CD14-positive monocyte (primary cell): ENCODE measurements around the gene TIMM21. TPM values are rescaled to one million over a fixed set of nuclear protein-coding genes. Genes with fewer than 3 reads are reported as not detected.

Experiments
- DNase-seq, 3 donors: peaks; one replicate each; pipeline ENCODE4 v3.0.0-alpha.2; 2011 to 2022
- H2AFZ ChIP-seq: 2 replicates; pipeline ENCODE4 v1.6.0; 2012; ENCODE audit warnings: mild to moderate bottlenecking, low read depth, low read length, inconsistent platforms; ENCODE audit not compliant: insufficient read depth, poor library complexity, severe bottlenecking
- H3K27ac ChIP-seq, 2 donors: 1 replicate in 1 of 2; 2 replicates in 1 of 2; pipeline ENCODE4 v1.5.1; 2012 to 2013; ENCODE audit warnings: low read length in 2 of 2, control low read depth in 1 of 2, inconsistent platforms in 1 of 2, low read depth in 1 of 2, mild to moderate bottlenecking in 1 of 2
- H3K27me3 ChIP-seq, 2 donors: one replicate each; pipeline versions ENCODE4 v1.6.0 to v1.6.1; 2011 to 2013; ENCODE audit warnings: low read length in 2 of 2; ENCODE audit not compliant: control insufficient read depth in 2 of 2, insufficient read depth in 2 of 2
- H3K36me3 ChIP-seq, 2 donors: replicated peaks in 1 of 2; 1 replicate in 1 of 2; 2 replicates in 1 of 2; pipeline versions ENCODE4 v1.5.1 to v1.6.1; 2012 to 2013; ENCODE audit warnings: low read length in 2 of 2, control low read depth in 1 of 2, inconsistent platforms in 1 of 2, mild to moderate bottlenecking in 1 of 2; ENCODE audit not compliant: insufficient read depth in 2 of 2, control insufficient read depth in 1 of 2
- H3K4me1 ChIP-seq, 2 donors: 1 replicate in 1 of 2; 2 replicates in 1 of 2; pipeline versions ENCODE4 v1.5.1 to v1.6.1; 2012 to 2013; ENCODE audit warnings: low read length in 2 of 2, control low read depth in 1 of 2, inconsistent platforms in 1 of 2, mild to moderate bottlenecking in 1 of 2, moderate library complexity in 1 of 2; ENCODE audit not compliant: insufficient read depth in 2 of 2, control insufficient read depth in 1 of 2
- H3K4me2 ChIP-seq: replicated peaks from 2 replicates; pipeline ENCODE3; 2012; ENCODE audit warnings: low read length, moderate library complexity, mild to moderate bottlenecking; ENCODE audit not compliant: poor library complexity, severe bottlenecking; ENCODE audit errors: extremely low read depth
- H3K4me3 ChIP-seq, 3 experiments: fragments of 200-600 bp in 1 of 3; sonication (generic) in 1 of 3; replicated peaks in 1 of 3; 1 replicate in 2 of 3; 2 replicates in 1 of 3; pipeline ENCODE4 v1.5.1; 2011 to 2013; ENCODE audit warnings: low read length in 3 of 3, mild to moderate bottlenecking in 3 of 3, control low read depth in 2 of 3, low read depth in 2 of 3, inconsistent platforms in 1 of 3, moderate library complexity in 1 of 3
- H3K79me2 ChIP-seq: 2 replicates; pipeline ENCODE4 v1.6.0; 2012; ENCODE audit warnings: mild to moderate bottlenecking, control low read depth, inconsistent platforms, low read length, moderate library complexity; ENCODE audit not compliant: insufficient read depth
- H3K9ac ChIP-seq: 2 replicates; pipeline ENCODE4 v1.6.0; 2017; ENCODE audit warnings: low read length, mild to moderate bottlenecking; ENCODE audit not compliant: insufficient read depth, poor library complexity, severe bottlenecking
- H3K9me3 ChIP-seq, 2 donors: replicated peaks in 1 of 2; 1 replicate in 1 of 2; 2 replicates in 1 of 2; pipeline versions ENCODE4 v1.5.1 to v1.6.1; 2012 to 2013; ENCODE audit warnings: low read length in 2 of 2, control low read depth in 1 of 2; ENCODE audit not compliant: control insufficient read depth in 1 of 2, insufficient read depth in 1 of 2
- H4K20me1 ChIP-seq: 2 replicates; pipeline ENCODE4 v1.6.0; 2012; ENCODE audit warnings: mild to moderate bottlenecking, low read length, control low read depth, moderate library complexity; ENCODE audit not compliant: insufficient read depth
- H3K27ac Mint-ChIP-seq, 7 donors: one replicate each; pipeline ENCODE4 v1.8.0; 2020; ENCODE audit warnings: mild to moderate bottlenecking in 7 of 7, mixed read lengths in 7 of 7, moderate library complexity in 6 of 7, inconsistent platforms in 2 of 7
- H3K27me3 Mint-ChIP-seq, 3 donors: one replicate each; pipeline ENCODE4 v1.8.0; 2021 to 2022; ENCODE audit warnings: low read depth in 3 of 3, mild to moderate bottlenecking in 3 of 3, mixed read lengths in 3 of 3, moderate library complexity in 3 of 3, inconsistent platforms in 1 of 3
- H3K36me3 Mint-ChIP-seq, 2 donors: one replicate each; pipeline ENCODE4 v1.8.0; 2020; ENCODE audit warnings: mixed read lengths in 2 of 2, inconsistent platforms in 1 of 2, mild to moderate bottlenecking in 1 of 2
- H3K4me1 Mint-ChIP-seq: one replicate; pipeline ENCODE4 v1.8.0; 2020; ENCODE audit warnings: mild to moderate bottlenecking, mixed read lengths
- H3K4me3 Mint-ChIP-seq, 2 donors: one replicate each; pipeline ENCODE4 v1.8.0; 2020; ENCODE audit warnings: mild to moderate bottlenecking in 2 of 2, mixed read lengths in 2 of 2, moderate library complexity in 1 of 2
- H3K9me3 Mint-ChIP-seq, 7 donors: one replicate each; pipeline ENCODE4 v1.8.0; 2020 to 2022; ENCODE audit warnings: mixed read lengths in 7 of 7, mild to moderate bottlenecking in 6 of 7, moderate library complexity in 6 of 7, inconsistent platforms in 2 of 7
- CTCF ChIP-seq: fragments of 200-600 bp; IDR thresholded peaks from one replicate; pipeline ENCODE4 v1.8.0; 2022; ENCODE audit warnings: antibody characterized with exemption, mild to moderate bottlenecking
- WGBS: methylation state at CpG from one replicate; pipeline ENCODE4 v1.1.5; 2013; ENCODE audit warnings: missing lambda C conversion rate; ENCODE audit not compliant: insufficient coverage; 5-methylcytosine and 5-hydroxymethylcytosine counted together
- intact Hi-C, 2 donors: fragments of 100-400 bp; cut with micrococcal nuclease; formaldehyde crosslinking; loops; one replicate each; pipeline versions ENCODE4 v1.15.0 to v1.15.1; 2023
- polyA plus RNA-seq, 3 donors: library from polyadenylated mRNA; depleted of rRNA in 1 of 3; unstranded in 2 of 3; stranded (reverse) in 1 of 3; fragments of 300-500 nt in 2 of 3; fragments of >200 nt in 1 of 3; fragmentation: Illumina TruSeq in 2 of 3; gene quantifications; 1 replicate in 2 of 3; 2 replicates in 1 of 3; pipeline ENCODE4 v1.2.3, GENCODE V29; 2012 to 2021

Gene TIMM21
- polyA plus RNA-seq, 3 donors = 11.0 to 15.6 (median 14.7) TPM

GRCh38 chr18:74110149-74110548 lies 38.2 kb upstream of the TIMM21 start:
- Mint-ChIP-seq H3K27ac (no peak overlapping the region), H3K4me3 (no peak overlapping the region), H3K4me1 (no peaks in the 10 kb centered on the region), H3K27me3 (peaks cover 0 to 5% (median 3%) of the 10 kb centered on the region in 3 donors), H3K9me3 (peaks cover 0 to 15% (median 5%) of the 10 kb centered on the region in 7 donors), H3K36me3 (no peaks in the 10 kb centered on the region)
- DNase-seq = no peak
- no peak overlapping the region for H3K4me3 ChIP-seq
- H4K20me1 ChIP-seq = no peaks in the 10 kb centered on the region
- H3K9me3 ChIP-seq = no peaks in the 10 kb centered on the region
- H3K4me1 ChIP-seq = no peaks in the 10 kb centered on the region
- H3K79me2 ChIP-seq = no peaks in the 10 kb centered on the region
- no peak for TF ChIP-seq CTCF
- no peaks in the 10 kb centered on the region for H3K27me3 ChIP-seq
- H2AFZ ChIP-seq = no peak overlapping the region
- no peak overlapping the region for H3K27ac ChIP-seq
- WGBS = no CpG with 5 or more reads among the region's 1 CpG
- no peak overlapping the region for H3K9ac ChIP-seq
- H3K36me3 ChIP-seq = no peaks in the 10 kb centered on the region
- H3K4me2 ChIP-seq = no peak overlapping the region
- intact Hi-C loops = no loop called here

GRCh38 chr18:74110976-74111375 lies 37.3 kb upstream of the TIMM21 start:
- H3K4me1 ChIP-seq = no peaks in the 10 kb centered on the region
- H2AFZ ChIP-seq = no peak overlapping the region
- no peak for TF ChIP-seq CTCF
- Mint-ChIP-seq H3K27ac (no peak overlapping the region), H3K9me3 (peaks cover 0 to 12% (median 5%) of the 10 kb centered on the region in 7 donors), H3K36me3 (no peaks in the 10 kb centered on the region), H3K4me3 (no peak overlapping the region), H3K27me3 (peaks cover 0 to 4% (median 2%) of the 10 kb centered on the region in 3 donors), H3K4me1 (no peaks in the 10 kb centered on the region)
- H3K27me3 ChIP-seq = no peaks in the 10 kb centered on the region
- H3K4me2 ChIP-seq = no peak overlapping the region
- no CpG with 5 or more reads among the region's 4 CpGs for WGBS
- no peak overlapping the region for H3K9ac ChIP-seq
- H3K4me3 ChIP-seq = no peak overlapping the region
- no peak overlapping the region for H3K27ac ChIP-seq
- no peaks in the 10 kb centered on the region for H4K20me1 ChIP-seq
- H3K79me2 ChIP-seq = no peaks in the 10 kb centered on the region
- intact Hi-C loops = no loop called here
- no peak for DNase-seq
- H3K9me3 ChIP-seq = no peaks in the 10 kb centered on the region
- no peaks in the 10 kb centered on the region for H3K36me3 ChIP-seq
